Fibroblast of lung (primary cell): ENCODE data around the gene SLC6A1. TPM values are rescaled to one million over a fixed set of nuclear protein-coding genes. Genes with fewer than 3 reads are reported as not detected.

ENCODE experiments used
- DNase-seq, 2 donors: peaks; one replicate each; pipeline versions ENCODE4 v3.0.0 to v3.0.0-alpha.2; 2010; ENCODE audit warnings: low read depth in 2 of 2
- H2AFZ ChIP-seq: 2 replicates; pipeline ENCODE4 v1.5.1; 2012; ENCODE audit warnings: low read length, control low read depth, inconsistent platforms
- H3K27ac ChIP-seq: 2 replicates; pipeline ENCODE4 v1.5.1; 2011; ENCODE audit warnings: low read length, control low read depth; ENCODE audit not compliant: insufficient read depth
- H3K27me3 ChIP-seq: 2 replicates; pipeline ENCODE4 v1.5.1; 2011; ENCODE audit warnings: mild to moderate bottlenecking, low read length; ENCODE audit not compliant: control insufficient read depth, insufficient read depth
- H3K36me3 ChIP-seq: 2 replicates; pipeline ENCODE4 v1.5.1; 2011; ENCODE audit warnings: low read length; ENCODE audit not compliant: control insufficient read depth, insufficient read depth
- H3K4me1 ChIP-seq: 2 replicates; pipeline ENCODE4 v1.5.1; 2011; ENCODE audit warnings: low read length; ENCODE audit not compliant: control insufficient read depth, insufficient read depth; ENCODE audit errors: extremely low read depth
- H3K4me2 ChIP-seq: 2 replicates; pipeline ENCODE4 v1.5.1; 2011; ENCODE audit warnings: low read length, control low read depth; ENCODE audit not compliant: insufficient read depth; ENCODE audit errors: extremely low read depth
- H3K4me3 ChIP-seq, 4 experiments: fragments of 200-600 bp in 1 of 4; sonication (generic) in 1 of 4; replicated peaks in 1 of 4; 2 replicates each; pipeline ENCODE4 v1.5.1; 2011 to 2016; ENCODE audit warnings: low read length in 4 of 4, low read depth in 3 of 4, mild to moderate bottlenecking in 3 of 4, control low read depth in 2 of 4, inconsistent platforms in 1 of 4, mixed read lengths in 1 of 4; ENCODE audit not compliant: insufficient read depth in 1 of 4; ENCODE audit errors: control extremely low read depth in 1 of 4
- H3K79me2 ChIP-seq: 2 replicates; pipeline ENCODE4 v1.5.1; 2012; ENCODE audit warnings: mild to moderate bottlenecking, low read length, inconsistent platforms; ENCODE audit not compliant: control insufficient read depth, insufficient read depth
- H3K9ac ChIP-seq: 2 replicates; pipeline ENCODE4 v1.5.1; 2011; ENCODE audit warnings: mild to moderate bottlenecking, low read length, control low read depth; ENCODE audit not compliant: insufficient read depth
- H3K9me3 ChIP-seq: 2 replicates; pipeline ENCODE4 v1.5.1; 2012; ENCODE audit warnings: low read depth, low read length; ENCODE audit not compliant: control insufficient read depth, insufficient read depth
- H4K20me1 ChIP-seq: 2 replicates; pipeline ENCODE4 v1.5.1; 2011; ENCODE audit warnings: low read length; ENCODE audit not compliant: control insufficient read depth, insufficient read depth; ENCODE audit errors: extremely low read depth
- CTCF ChIP-seq, 2 donors: IDR thresholded peaks in 1 of 2; conservative IDR thresholded peaks in 1 of 2; 1 replicate in 1 of 2; 2 replicates in 1 of 2; pipeline ENCODE4 v1.5.1; 2011 to 2012; ENCODE audit warnings: low read length in 2 of 2, control low read depth in 1 of 2, inconsistent platforms in 1 of 2, low read depth in 1 of 2, mild to moderate bottlenecking in 1 of 2
- EZH2 ChIP-seq: IDR thresholded peaks from 2 replicates; pipeline ENCODE4 v1.5.1; 2012; ENCODE audit warnings: low read length, control low read depth, mild to moderate bottlenecking; ENCODE audit errors: missing control alignments
- polyA plus RNA-seq, 2 donors: library from polyadenylated mRNA; depleted of rRNA in 1 of 2; stranded (reverse) in 1 of 2; unstranded in 1 of 2; fragments of >200 nt; gene quantifications; 2 replicates each; pipeline ENCODE4 v1.2.1, GENCODE V29; 2011 to 2012; ENCODE audit warnings: missing spikeins in 1 of 2
- total RNA-seq: library from RNA; depleted of rRNA; stranded (reverse); fragments of >200 nt; gene quantifications from 2 replicates; pipeline ENCODE4 v1.2.1, GENCODE V29; 2014

Gene SLC6A1
- total and polyA plus RNA-seq, 2 donors (not counting 1 experiment from before 2014, with no cell fraction given) = not detected

GRCh38 chr3:10973046-10973595, 19.4 kb upstream of the SLC6A1 start:
- TF ChIP-seq EZH2 = no peak
- TF ChIP-seq CTCF (conservative IDR thresholded peaks at IDR 0.05 in 1 of 2, IDR thresholded peaks at IDR 0.05 in 1 of 2; ENCODE audit: low read depth in 1 of 2, low read length in 2 of 2) = no peak
- Histone ChIP-seq H3K27ac (no peak overlapping the region), H3K4me1 (no peaks in the 10 kb centered on the region), H3K36me3 (no peaks in the 10 kb centered on the region), H3K9me3 (no peaks in the 10 kb centered on the region), H3K4me3 (no peak overlapping the region), H3K27me3 (no peaks in the 10 kb centered on the region), H4K20me1 (no peaks in the 10 kb centered on the region), H3K4me2 (no peak overlapping the region), H3K79me2 (no peaks in the 10 kb centered on the region), H3K9ac (no peak overlapping the region), H2AFZ (no peak overlapping the region)
- no peak for DNase-seq

- no peak overlapping the region for H2AFZ ChIP-seq
- no peaks in the 10 kb centered on the region for H3K4me1 ChIP-seq
- no peaks in the 10 kb centered on the region for H3K36me3 ChIP-seq
- DNase-seq = no peak
- H3K9ac ChIP-seq = no peak overlapping the region
- no peaks in the 10 kb centered on the region for H4K20me1 ChIP-seq
- TF ChIP-seq EZH2 = no peak
- no peak for TF ChIP-seq CTCF (conservative IDR thresholded peaks at IDR 0.05 in 1 of 2, IDR thresholded peaks at IDR 0.05 in 1 of 2; ENCODE audit: low read depth in 1 of 2, low read length in 2 of 2)
- no peak overlapping the region for H3K4me3 ChIP-seq
- no peak overlapping the region for H3K27ac ChIP-seq
- no peaks in the 10 kb centered on the region for H3K27me3 ChIP-seq
- H3K79me2 ChIP-seq = no peaks in the 10 kb centered on the region
- H3K9me3 ChIP-seq = no peaks in the 10 kb centered on the region
- no peak overlapping the region for H3K4me2 ChIP-seq
Measured at GRCh38 chr3:10974131-10974530, 18.4 kb upstream of the SLC6A1 start.

GRCh38 chr3:10974746-10975375, 17.7 kb upstream of the SLC6A1 start:
- DNase-seq = no peak
- no peaks in the 10 kb centered on the region for H3K79me2 ChIP-seq
- no peak overlapping the region for H3K27ac ChIP-seq
- no peak for TF ChIP-seq CTCF (conservative IDR thresholded peaks at IDR 0.05 in 1 of 2, IDR thresholded peaks at IDR 0.05 in 1 of 2; ENCODE audit: low read depth in 1 of 2, low read length in 2 of 2)
- no peak for TF ChIP-seq EZH2
- H3K9me3 ChIP-seq = no peaks in the 10 kb centered on the region
- H3K27me3 ChIP-seq = no peaks in the 10 kb centered on the region
- H3K36me3 ChIP-seq = no peaks in the 10 kb centered on the region
- H4K20me1 ChIP-seq = no peaks in the 10 kb centered on the region
- H2AFZ ChIP-seq = no peak overlapping the region
- H3K9ac ChIP-seq = no peak overlapping the region
- no peak overlapping the region for H3K4me3 ChIP-seq
- no peak overlapping the region for H3K4me2 ChIP-seq
- H3K4me1 ChIP-seq = no peaks in the 10 kb centered on the region
